GM23338 (cell line): Measurements from ENCODE around the gene HNRNPAB. TPM values are rescaled to one million over a fixed set of nuclear protein-coding genes. Genes with fewer than 3 reads are reported as not detected.
A peak's percentile ranks its signal among the peaks of the same experiment; 100 is the strongest.

Experiments used
- ATAC-seq: fragments of 200-7000 bp; cut with Tn5 transposase; 3 replicates; pipeline ENCODE4 v1.9.1; 2020
- DNase-seq: peaks from one replicate; pipeline ENCODE4 v3.0.0-alpha.2; 2015; ENCODE audit warnings: low spot score
- H2AFZ ChIP-seq: fragments of 200-600 bp; sonication (generic); 2 replicates; pipeline ENCODE4 v1.8.0; 2016; ENCODE audit warnings: antibody characterized with exemption, mild to moderate bottlenecking, moderate library complexity
- H3F3A ChIP-seq: fragments of 200-600 bp; sonication (generic); replicated peaks from 2 replicates; pipeline ENCODE4 v1.8.0; 2017; ENCODE audit warnings: antibody characterized with exemption, mixed run types, low read depth
- H3K27ac ChIP-seq: fragments of 200-600 bp; sonication (generic); 2 replicates; pipeline ENCODE4 v1.6.1; 2016; ENCODE audit warnings: low read depth
- H3K27me3 ChIP-seq: fragments of 200-600 bp; sonication (generic); 2 replicates; pipeline ENCODE4 v1.8.0; 2016; ENCODE audit warnings: mild to moderate bottlenecking, mixed run types, moderate library complexity; ENCODE audit not compliant: insufficient read depth
- H3K36me3 ChIP-seq: fragments of 200-600 bp; sonication (generic); 2 replicates; pipeline ENCODE4 v1.8.0; 2016; ENCODE audit warnings: mild to moderate bottlenecking; ENCODE audit not compliant: insufficient read depth
- H3K4me1 ChIP-seq: fragments of 200-600 bp; sonication (generic); 2 replicates; pipeline ENCODE4 v1.8.0; 2016; ENCODE audit warnings: mild to moderate bottlenecking, moderate library complexity; ENCODE audit not compliant: insufficient read depth
- H3K4me2 ChIP-seq: fragments of 200-600 bp; sonication (generic); 2 replicates; pipeline ENCODE4 v1.7.1; 2017; ENCODE audit warnings: mixed run types
- H3K4me3 ChIP-seq: fragments of 200-600 bp; sonication (generic); 2 replicates; pipeline ENCODE4 v1.6.1; 2016; ENCODE audit warnings: mixed run types
- H3K79me2 ChIP-seq: fragments of 200-600 bp; sonication (generic); replicated peaks from 2 replicates; pipeline ENCODE4 v1.8.0; 2017; ENCODE audit warnings: mild to moderate bottlenecking; ENCODE audit not compliant: insufficient read depth
- H3K9me2 ChIP-seq: fragments of 200-600 bp; sonication (generic); 2 replicates; pipeline ENCODE4 v1.8.0; 2017; ENCODE audit not compliant: insufficient read depth
- H4K20me1 ChIP-seq: fragments of 200-600 bp; sonication (generic); replicated peaks from 2 replicates; pipeline ENCODE4 v1.8.0; 2017; ENCODE audit warnings: mild to moderate bottlenecking; ENCODE audit not compliant: insufficient read depth
- H3K27ac Mint-ChIP-seq: 2 replicates; pipeline ENCODE4 v1.8.0; 2020; ENCODE audit warnings: inconsistent platforms, mild to moderate bottlenecking, moderate library complexity, mixed read lengths
- H3K27me3 Mint-ChIP-seq: 3 replicates; pipeline ENCODE4 v1.8.0; 2022; ENCODE audit warnings: low read depth, mild to moderate bottlenecking, moderate library complexity, mixed read lengths, inconsistent platforms; ENCODE audit not compliant: insufficient read depth, poor library complexity
- H3K36me3 Mint-ChIP-seq: 3 replicates; pipeline ENCODE4 v1.8.0; 2021; ENCODE audit warnings: low read depth, mild to moderate bottlenecking, inconsistent platforms, moderate library complexity, mixed read lengths
- H3K4me1 Mint-ChIP-seq: 3 replicates; pipeline ENCODE4 v1.8.0; 2020; ENCODE audit warnings: mild to moderate bottlenecking, inconsistent platforms, mixed read lengths
- H3K4me3 Mint-ChIP-seq: 3 replicates; pipeline ENCODE4 v1.8.0; 2021; ENCODE audit warnings: moderate library complexity, mild to moderate bottlenecking, inconsistent platforms, mixed read lengths
- H3K9me3 Mint-ChIP-seq: 3 replicates; pipeline ENCODE4 v1.8.0; 2020; ENCODE audit warnings: moderate library complexity, mild to moderate bottlenecking, inconsistent platforms, mixed read lengths
- CTCF ChIP-seq, 2 experiments: fragments of 200-600 bp in 1 of 2; sonication (generic) in 1 of 2; conservative IDR thresholded peaks; 2 replicates each; pipeline versions ENCODE4 v1.5.1 to v1.6.1; 2016 to 2017; ENCODE audit warnings: antibody characterized with exemption in 2 of 2, low read depth in 2 of 2, mild to moderate bottlenecking in 2 of 2, moderate library complexity in 1 of 2
- EZH2 ChIP-seq: fragments of 200-600 bp; sonication (generic); IDR thresholded peaks from one replicate; pipeline ENCODE4 v1.8.0; 2017; ENCODE audit warnings: antibody characterized with exemption, mild to moderate bottlenecking, low read depth; ENCODE audit not compliant: unreplicated experiment
- EZH2phosphoT487 ChIP-seq: fragments of 200-600 bp; sonication (generic); IDR thresholded peaks from one replicate; pipeline ENCODE4 v1.8.1; 2018; ENCODE audit warnings: antibody characterized with exemption; ENCODE audit not compliant: unreplicated experiment
- JUNB ChIP-seq: IDR thresholded peaks from one replicate; pipeline ENCODE4 v1.6.1; 2016; ENCODE audit warnings: antibody characterized with exemption; ENCODE audit not compliant: unreplicated experiment
- NANOG ChIP-seq: IDR thresholded peaks from 2 replicates; pipeline ENCODE4 v1.6.1; 2016; ENCODE audit warnings: antibody characterized with exemption, borderline replicate concordance
- POLR2AphosphoS5 ChIP-seq: IDR thresholded peaks from 2 replicates; pipeline ENCODE4 v1.6.1; 2016; ENCODE audit warnings: antibody characterized with exemption, low read depth
- REST ChIP-seq: IDR thresholded peaks from one replicate; pipeline ENCODE4 v1.6.1; 2018; ENCODE audit warnings: antibody characterized with exemption; ENCODE audit not compliant: unreplicated experiment
- STAT1 ChIP-seq: IDR thresholded peaks from one replicate; pipeline ENCODE4 v1.6.1; 2016; ENCODE audit warnings: antibody characterized with exemption; ENCODE audit not compliant: unreplicated experiment
- ZNF331 ChIP-seq: fragments of 250-450 bp; sonication (Bioruptor Pico); IDR thresholded peaks from 2 replicates; pipeline ENCODE4 v1.5.0; 2020; ENCODE audit warnings: low read depth, mild to moderate bottlenecking, moderate library complexity
- ZNF462 ChIP-seq: fragments of 250-450 bp; sonication (Bioruptor Pico); IDR thresholded peaks from 2 replicates; pipeline ENCODE4 v1.5.0; 2020; ENCODE audit warnings: mild to moderate bottlenecking, moderate library complexity
- polyA plus RNA-seq: library from polyadenylated mRNA; unstranded; fragments of >200 nt; fragmentation: Nextera tagmentation; extraction: Ambion mirVana; gene quantifications from 2 replicates; pipeline ENCODE4 v1.2.1, GENCODE V29; 2016
- total RNA-seq: library from RNA; depleted of rRNA; stranded (reverse); fragments of >200 nt; shearing (Covaris generic); gene quantifications from 2 replicates; pipeline ENCODE4 v1.2.3, GENCODE V29; 2014

Gene HNRNPAB
- total and polyA plus RNA-seq, 2 experiments from 2014 or later = 304 to 579 TPM

- TF ChIP-seq EZH2phosphoT487 (no peak), CTCF (conservative IDR thresholded peaks at IDR 0.05; ENCODE audit: low read depth in 2 of 2) (peak in 1 of 2 experiments; percentile 19; a peak in 2 of 4 replicates), POLR2AphosphoS5 (no peak), REST (no peak)
Measured at GRCh38 chr5:178223196-178223773, 19.0 kb downstream of the HNRNPAB start (continued).

GRCh38 chr5:178223828-178224335 lies 19.5 kb downstream of the HNRNPAB start:
- peaks cover 7% of the 10 kb centered on the region for H3K36me3 ChIP-seq
- no peaks in the 10 kb centered on the region for H3K27me3 ChIP-seq
- H4K20me1 ChIP-seq = peaks cover 12% of the 10 kb centered on the region; the same call in 1 of the 2 replicates
- H3F3A ChIP-seq = no peaks in the 10 kb centered on the region
- DNase-seq (peak; percentile 85), ATAC-seq (peak; percentile 89)
- H2AFZ ChIP-seq = no peak overlapping the region
- peaks cover 18% of the 10 kb centered on the region for H3K4me1 Mint-ChIP-seq
- no peak overlapping the region for H3K27ac ChIP-seq
- peaks cover 4% of the 10 kb centered on the region for H3K27me3 Mint-ChIP-seq
- H3K4me3 Mint-ChIP-seq = 0 out of 3 replicates have a peak overlapping the region, but pooled peaks have one; percentile 23
- TF ChIP-seq ZNF331 = no peak
- TF ChIP-seq CTCF (conservative IDR thresholded peaks at IDR 0.05; ENCODE audit: low read depth in 2 of 2) = peak in 1 of 2 experiments; percentile 38; a peak in 2 of 4 replicates
- TF ChIP-seq NANOG = no peak
- no peak for TF ChIP-seq ZNF462 (CRISPR knock-in tag)
- no peak for TF ChIP-seq POLR2AphosphoS5
- no peak for TF ChIP-seq JUNB
- TF ChIP-seq STAT1 = no peak
- no peak for TF ChIP-seq EZH2
- peak overlapping the region; percentile 74; the same call in 1 of the 2 replicates for H3K27ac Mint-ChIP-seq
- no peaks in the 10 kb centered on the region for H3K79me2 ChIP-seq
- peaks cover 15% of the 10 kb centered on the region; the same call in 1 of the 2 replicates for H3K4me1 ChIP-seq
- no peaks in the 10 kb centered on the region; the same call in 2 of the 3 replicates for H3K9me3 Mint-ChIP-seq
- H3K4me2 ChIP-seq = peak overlapping the region; percentile 26; the same call in 1 of the 2 replicates
- no peak overlapping the region for H3K4me3 ChIP-seq
- H3K9me2 ChIP-seq = no peaks in the 10 kb centered on the region
- peaks cover 57% of the 10 kb centered on the region for H3K36me3 Mint-ChIP-seq
